GM12892 (cell line): ENCODE measurements around the gene TRIO.

ENCODE experiments used
- POLR2A ChIP-seq: IDR thresholded peaks from 2 replicates; pipeline ENCODE4 v1.6.1; 2011; ENCODE audit warnings: low read depth, low read length, control low read depth
- POLR2AphosphoS5 ChIP-seq: IDR thresholded peaks from 2 replicates; pipeline ENCODE4 v1.6.1; 2011; ENCODE audit warnings: low read depth, low read length, control low read depth

DNA sequence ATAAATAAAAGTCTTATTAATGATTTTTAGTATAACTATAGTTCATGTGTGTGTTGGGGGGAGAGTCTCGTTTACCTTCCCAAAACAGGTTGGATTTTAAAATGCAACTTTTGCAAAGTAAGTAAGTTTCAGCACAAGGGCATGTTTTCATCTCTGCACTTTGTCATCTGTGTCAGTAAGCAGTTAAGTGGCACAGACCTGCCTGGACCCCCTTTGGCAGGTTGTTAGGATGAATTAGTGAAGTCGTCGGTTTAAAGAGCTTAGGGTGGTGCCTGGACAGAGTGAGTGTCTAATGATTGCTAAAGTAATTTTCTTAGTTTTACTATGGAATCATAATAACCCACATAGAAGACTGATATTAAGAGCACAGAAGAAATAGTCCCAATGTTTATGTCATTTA lies 74.9 kb downstream of the TRIO start:
- TF ChIP-seq POLR2A (no peak), POLR2AphosphoS5 (no peak)
